Neutrophil (primary cell): ENCODE measurements around the gene MTCH1.

ENCODE experiments used
- H3K27ac ChIP-seq: fragments of 200-600 bp; sonication (generic); 2 replicates; pipeline ENCODE4 v1.5.1; 2016; ENCODE audit warnings: mild to moderate bottlenecking, moderate library complexity
- H3K27me3 ChIP-seq: fragments of 200-600 bp; sonication (generic); 2 replicates; pipeline ENCODE4 v1.6.0; 2016; ENCODE audit warnings: mild to moderate bottlenecking
- H3K36me3 ChIP-seq: fragments of 200-600 bp; sonication (generic); 2 replicates; pipeline ENCODE4 v1.5.1; 2017
- H3K4me1 ChIP-seq, 2 experiments: fragments of 200-600 bp in 1 of 2; sonication (generic) in 1 of 2; 1 replicate in 1 of 2; 2 replicates in 1 of 2; pipeline versions ENCODE4 v1.5.1 to v1.6.1; 2013 to 2016; ENCODE audit warnings: low read depth in 1 of 2, low read length in 1 of 2, mild to moderate bottlenecking in 1 of 2, moderate library complexity in 1 of 2; ENCODE audit not compliant: control insufficient read depth in 1 of 2, insufficient read depth in 1 of 2
- H3K4me3 ChIP-seq, 2 experiments: fragments of 200-600 bp in 1 of 2; sonication (generic) in 1 of 2; 1 replicate in 1 of 2; 2 replicates in 1 of 2; pipeline ENCODE4 v1.5.1; 2013 to 2016; ENCODE audit warnings: low read depth in 1 of 2, low read length in 1 of 2, mild to moderate bottlenecking in 1 of 2, moderate library complexity in 1 of 2
- H3K9me3 ChIP-seq: fragments of 200-600 bp; sonication (generic); 2 replicates; pipeline ENCODE4 v1.5.1; 2016
- TF ChIP-seq, protein P1 (sequence below): fragments of 200-600 bp; sonication (generic); IDR thresholded peaks from 2 replicates; pipeline ENCODE4 v1.5.1; 2016; ENCODE audit warnings: antibody characterized with exemption

The MTCH1 gene

GRCh38 chr6:36976931-36977330 is 9.1 kb downstream of the MTCH1 start:
- TF ChIP-seq, protein P1, sequence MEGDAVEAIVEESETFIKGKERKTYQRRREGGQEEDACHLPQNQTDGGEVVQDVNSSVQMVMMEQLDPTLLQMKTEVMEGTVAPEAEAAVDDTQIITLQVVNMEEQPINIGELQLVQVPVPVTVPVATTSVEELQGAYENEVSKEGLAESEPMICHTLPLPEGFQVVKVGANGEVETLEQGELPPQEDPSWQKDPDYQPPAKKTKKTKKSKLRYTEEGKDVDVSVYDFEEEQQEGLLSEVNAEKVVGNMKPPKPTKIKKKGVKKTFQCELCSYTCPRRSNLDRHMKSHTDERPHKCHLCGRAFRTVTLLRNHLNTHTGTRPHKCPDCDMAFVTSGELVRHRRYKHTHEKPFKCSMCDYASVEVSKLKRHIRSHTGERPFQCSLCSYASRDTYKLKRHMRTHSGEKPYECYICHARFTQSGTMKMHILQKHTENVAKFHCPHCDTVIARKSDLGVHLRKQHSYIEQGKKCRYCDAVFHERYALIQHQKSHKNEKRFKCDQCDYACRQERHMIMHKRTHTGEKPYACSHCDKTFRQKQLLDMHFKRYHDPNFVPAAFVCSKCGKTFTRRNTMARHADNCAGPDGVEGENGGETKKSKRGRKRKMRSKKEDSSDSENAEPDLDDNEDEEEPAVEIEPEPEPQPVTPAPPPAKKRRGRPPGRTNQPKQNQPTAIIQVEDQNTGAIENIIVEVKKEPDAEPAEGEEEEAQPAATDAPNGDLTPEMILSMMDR, result no peak
- no peaks in the 10 kb centered on the region for H3K4me1 ChIP-seq
- H3K9me3 ChIP-seq, result no peaks in the 10 kb centered on the region
- no peaks in the 10 kb centered on the region for H3K27me3 ChIP-seq
- peaks cover 90% of the 10 kb centered on the region for H3K36me3 ChIP-seq
- no peak overlapping the region for H3K4me3 ChIP-seq
- H3K27ac ChIP-seq, result no peak overlapping the region

DNA sequence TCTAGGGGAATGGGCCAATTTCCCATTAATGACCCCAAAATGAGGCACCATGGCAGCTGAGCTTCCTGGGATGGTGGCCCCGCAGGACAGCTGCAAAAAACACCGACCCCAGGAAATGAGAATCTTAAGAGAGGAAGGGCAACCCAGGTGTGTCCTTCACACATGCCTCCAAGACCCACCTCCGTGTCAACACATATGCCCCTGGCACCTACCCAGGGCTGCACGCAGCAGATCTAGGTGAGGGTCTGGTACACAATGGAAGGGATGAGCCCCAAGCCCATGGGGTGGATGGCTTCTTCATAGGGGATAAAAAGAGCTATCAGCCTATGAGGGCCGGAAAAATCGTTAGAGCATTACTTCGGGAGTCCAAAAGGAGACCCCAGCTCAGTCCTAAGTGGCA is 9.5 kb downstream of the MTCH1 start:
- H3K27ac ChIP-seq, result no peak overlapping the region
- TF ChIP-seq, protein P1, result no peak
- no peaks in the 10 kb centered on the region for H3K9me3 ChIP-seq
- no peaks in the 10 kb centered on the region for H3K4me1 ChIP-seq
- H3K36me3 ChIP-seq, result peaks cover 95% of the 10 kb centered on the region
- no peaks in the 10 kb centered on the region for H3K27me3 ChIP-seq
- H3K4me3 ChIP-seq, result no peak overlapping the region

DNA sequence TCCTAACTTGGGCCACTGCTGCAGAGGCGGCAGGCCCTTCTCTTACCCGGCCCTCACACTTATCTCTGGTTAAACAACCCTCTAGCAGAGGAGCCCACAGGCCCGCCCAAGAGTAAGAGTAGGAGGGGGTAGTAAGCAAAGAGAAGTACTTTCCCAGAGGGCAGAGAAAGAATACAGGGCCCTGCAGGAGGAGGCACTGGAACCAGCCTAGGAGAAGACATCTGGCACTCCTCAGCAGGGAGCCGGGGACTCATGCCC is 10.1 kb downstream of the MTCH1 start:
- H3K36me3 ChIP-seq, result peaks cover 96% of the 10 kb centered on the region
- H3K9me3 ChIP-seq, result no peaks in the 10 kb centered on the region
- no peaks in the 10 kb centered on the region for H3K4me1 ChIP-seq
- no peak overlapping the region for H3K27ac ChIP-seq
- H3K27me3 ChIP-seq, result no peaks in the 10 kb centered on the region
- no peak overlapping the region for H3K4me3 ChIP-seq
- TF ChIP-seq, protein P1, result no peak

DNA sequence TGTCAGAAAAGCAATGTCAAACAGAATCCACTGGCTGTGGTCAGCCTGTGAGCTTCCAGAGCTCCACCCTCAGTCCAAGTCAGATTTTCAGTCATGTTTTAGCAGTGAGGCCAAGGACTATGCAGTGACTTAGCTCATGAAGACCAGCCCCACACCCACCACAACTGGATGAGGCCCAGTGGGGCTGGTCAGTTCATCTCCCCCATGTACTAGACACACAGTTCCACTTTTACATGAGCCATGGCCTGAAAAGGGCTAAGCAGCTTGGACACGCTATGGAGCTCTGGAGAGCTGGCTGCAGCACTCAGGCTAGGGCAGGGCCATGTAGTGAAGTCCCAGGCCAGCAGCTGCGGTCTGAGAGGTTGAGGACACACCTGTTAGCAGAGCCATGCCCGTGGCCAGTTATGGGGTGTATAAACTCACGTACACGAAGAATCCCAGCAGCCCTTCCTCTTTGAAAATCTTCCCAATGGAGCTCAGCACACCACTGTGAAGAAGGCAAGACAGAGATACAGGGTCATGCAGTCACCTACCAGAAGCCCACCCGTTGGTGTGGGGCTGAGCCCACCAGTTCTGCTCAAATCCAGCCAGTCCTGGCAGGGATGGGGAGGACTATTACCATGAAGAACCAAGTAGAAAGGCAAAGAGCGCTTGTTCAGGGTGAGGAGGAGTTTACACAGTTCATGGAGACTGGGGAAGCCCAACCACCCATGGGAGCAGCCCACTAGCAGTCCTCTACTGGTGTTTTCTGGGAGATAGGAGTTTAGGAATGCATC is 10.6 kb downstream of the MTCH1 start:
- Histone ChIP-seq H3K27ac (no peak overlapping the region), H3K9me3 (no peaks in the 10 kb centered on the region), H3K27me3 (no peaks in the 10 kb centered on the region), H3K4me3 (no peak overlapping the region), H3K36me3 (peaks cover 97% of the 10 kb centered on the region), H3K4me1 (no peaks in the 10 kb centered on the region)
- TF ChIP-seq, protein P1, result no peak

DNA sequence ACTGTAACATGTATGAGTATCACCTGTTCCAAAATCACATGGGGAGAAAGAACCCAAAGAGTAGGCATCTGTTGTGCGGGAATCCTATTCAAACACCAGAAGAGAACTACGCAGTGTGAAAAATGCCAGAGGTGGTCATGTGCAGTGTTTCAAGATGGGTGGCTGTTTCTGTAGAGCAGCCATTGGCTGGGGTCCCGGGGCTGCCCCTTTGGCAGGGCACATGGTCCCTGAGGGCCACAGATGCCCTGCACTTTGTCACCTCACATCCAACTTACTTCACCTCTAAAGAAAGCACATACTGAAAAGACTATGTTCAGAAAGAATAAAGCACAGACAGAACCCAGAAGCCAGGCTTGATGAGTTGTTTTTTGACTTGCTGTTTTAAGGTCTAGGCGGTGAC is 12.3 kb downstream of the MTCH1 start:
- Histone ChIP-seq H3K36me3 (peaks cover 100% of the 10 kb centered on the region), H3K4me3 (no peak overlapping the region), H3K9me3 (no peaks in the 10 kb centered on the region), H3K27ac (no peak overlapping the region), H3K27me3 (no peaks in the 10 kb centered on the region), H3K4me1 (no peaks in the 10 kb centered on the region)
- TF ChIP-seq, protein P1, result no peak
